ENCODE results near the gene GRIK3. TPM values are rescaled to one million over a fixed set of nuclear protein-coding genes. Genes with fewer than 3 reads are reported as not detected.

The GRIK3 gene
- total and polyA plus RNA-seq, 3 donors from 2014 or later = 0.99 to 6.3 (median 3.1) TPM

DNA sequence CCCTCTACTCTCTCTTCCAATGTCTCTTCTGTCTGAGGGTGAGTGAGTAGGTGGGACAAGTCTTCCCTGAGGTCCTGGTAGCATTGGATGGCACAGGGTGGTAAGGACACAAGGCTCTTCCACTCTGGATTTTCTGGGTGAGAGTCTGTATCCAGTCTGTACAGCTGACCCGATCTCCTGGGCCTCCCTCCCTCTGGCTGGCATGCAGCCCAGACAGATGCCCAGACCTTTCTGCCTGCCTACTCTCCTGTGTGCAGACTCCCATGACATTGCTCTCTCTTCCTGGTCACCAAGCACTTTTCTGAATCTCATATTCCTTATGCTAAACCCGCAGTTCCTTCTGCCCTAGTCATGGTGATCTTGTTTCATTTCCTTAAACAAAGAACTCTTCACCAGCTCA is 100.3 kb downstream of the GRIK3 start:
- no peak for TF ChIP-seq POLR2A (IDR thresholded peaks at IDR 0.05)
- TF ChIP-seq, protein P1, sequence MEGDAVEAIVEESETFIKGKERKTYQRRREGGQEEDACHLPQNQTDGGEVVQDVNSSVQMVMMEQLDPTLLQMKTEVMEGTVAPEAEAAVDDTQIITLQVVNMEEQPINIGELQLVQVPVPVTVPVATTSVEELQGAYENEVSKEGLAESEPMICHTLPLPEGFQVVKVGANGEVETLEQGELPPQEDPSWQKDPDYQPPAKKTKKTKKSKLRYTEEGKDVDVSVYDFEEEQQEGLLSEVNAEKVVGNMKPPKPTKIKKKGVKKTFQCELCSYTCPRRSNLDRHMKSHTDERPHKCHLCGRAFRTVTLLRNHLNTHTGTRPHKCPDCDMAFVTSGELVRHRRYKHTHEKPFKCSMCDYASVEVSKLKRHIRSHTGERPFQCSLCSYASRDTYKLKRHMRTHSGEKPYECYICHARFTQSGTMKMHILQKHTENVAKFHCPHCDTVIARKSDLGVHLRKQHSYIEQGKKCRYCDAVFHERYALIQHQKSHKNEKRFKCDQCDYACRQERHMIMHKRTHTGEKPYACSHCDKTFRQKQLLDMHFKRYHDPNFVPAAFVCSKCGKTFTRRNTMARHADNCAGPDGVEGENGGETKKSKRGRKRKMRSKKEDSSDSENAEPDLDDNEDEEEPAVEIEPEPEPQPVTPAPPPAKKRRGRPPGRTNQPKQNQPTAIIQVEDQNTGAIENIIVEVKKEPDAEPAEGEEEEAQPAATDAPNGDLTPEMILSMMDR (IDR thresholded peaks at IDR 0.05) = no peak
- DNase-seq = peak; percentile 58
- 63% methylated on average over 2 of the region's 2 CpGs for WGBS, 2 donors

DNA sequence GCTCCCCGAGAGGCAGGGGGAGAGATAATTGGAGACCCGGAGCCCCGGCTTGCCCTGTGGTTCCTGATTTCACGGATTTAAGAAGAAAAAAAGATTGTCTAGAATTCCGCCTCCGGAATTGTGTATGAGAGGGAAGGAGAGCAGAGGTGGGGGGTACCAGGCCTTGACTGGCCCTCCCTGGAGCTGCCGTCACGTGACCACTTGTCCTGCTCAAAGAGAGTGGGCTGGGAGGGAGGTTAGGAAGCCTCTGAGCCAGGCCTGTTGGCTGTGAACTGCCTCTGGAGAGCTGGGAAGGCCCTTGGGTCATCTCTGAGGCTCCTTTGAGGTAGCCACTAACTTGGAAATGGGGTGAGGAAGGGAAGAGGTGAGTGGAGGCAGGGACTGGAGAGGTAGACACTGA is 106.5 kb downstream of the GRIK3 start:
- no peaks in the 10 kb centered on the region for H3K27me3 ChIP-seq
- intact Hi-C loops (cut with DNase I; ENCODE audit: low total_unique reads) = no loop called here
- no peaks in the 10 kb centered on the region for H3K36me3 ChIP-seq (ENCODE audit: low read depth, missing control alignments)
- H3K4me1 ChIP-seq = peaks cover 7% of the 10 kb centered on the region
- DNase-seq = no peak
- no peak for TF ChIP-seq POLR2A (IDR thresholded peaks at IDR 0.05)
- TF ChIP-seq, protein P1 (IDR thresholded peaks at IDR 0.05) = no peak
- 70 to 81% methylated on average over 8 of the region's 8 CpGs for WGBS, 2 donors
- H3K27ac ChIP-seq = no peak overlapping the region
- H3K4me3 ChIP-seq = no peak overlapping the region
- H3K9me3 ChIP-seq = no peaks in the 10 kb centered on the region

More for the DNA sequence above, 100.3 kb downstream of the GRIK3 start:
- H3K27ac ChIP-seq = no peak overlapping the region
- intact Hi-C loops (cut with DNase I; ENCODE audit: low total_unique reads) = no loop called here
- peaks cover 7% of the 10 kb centered on the region for H3K4me1 ChIP-seq
- no peaks in the 10 kb centered on the region for H3K27me3 ChIP-seq
- H3K9me3 ChIP-seq = no peaks in the 10 kb centered on the region
- no peak overlapping the region for H3K4me3 ChIP-seq
- H3K36me3 ChIP-seq (ENCODE audit: low read depth, missing control alignments) = no peaks in the 10 kb centered on the region

DNA sequence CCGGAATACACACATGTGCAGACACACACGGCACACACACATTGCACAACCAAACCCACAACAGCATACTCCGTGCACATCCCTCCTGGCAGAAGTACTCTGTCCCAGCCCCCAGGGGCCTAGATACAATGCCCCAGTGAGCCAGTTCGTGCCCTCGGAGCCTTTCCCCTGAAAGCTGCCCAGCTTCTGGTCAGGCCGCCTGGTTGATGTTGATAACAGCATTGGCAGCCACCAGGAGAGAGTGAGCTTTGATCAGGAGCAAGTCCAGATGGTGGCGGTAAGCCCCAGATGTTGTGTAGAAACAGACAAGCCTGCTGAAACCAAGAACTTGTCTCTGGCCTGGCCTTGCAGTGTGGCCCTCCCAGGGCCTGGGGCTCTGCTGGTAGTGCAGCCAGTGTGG is 109.1 kb downstream of the GRIK3 start:
- WGBS, 2 donors = 83 to 85% methylated on average over 7 of the region's 7 CpGs
- TF ChIP-seq POLR2A (IDR thresholded peaks at IDR 0.05) = no peak
- TF ChIP-seq, protein P1 (IDR thresholded peaks at IDR 0.05) = no peak
- H3K27me3 ChIP-seq = no peaks in the 10 kb centered on the region
- no peaks in the 10 kb centered on the region for H3K9me3 ChIP-seq
- H3K4me1 ChIP-seq = no peaks in the 10 kb centered on the region
- DNase-seq = no peak
- no peak overlapping the region for H3K27ac ChIP-seq
- H3K4me3 ChIP-seq = no peak overlapping the region
- intact Hi-C loops (cut with DNase I; ENCODE audit: low total_unique reads) = no loop called here
- no peaks in the 10 kb centered on the region for H3K36me3 ChIP-seq (ENCODE audit: low read depth, missing control alignments)

DNA sequence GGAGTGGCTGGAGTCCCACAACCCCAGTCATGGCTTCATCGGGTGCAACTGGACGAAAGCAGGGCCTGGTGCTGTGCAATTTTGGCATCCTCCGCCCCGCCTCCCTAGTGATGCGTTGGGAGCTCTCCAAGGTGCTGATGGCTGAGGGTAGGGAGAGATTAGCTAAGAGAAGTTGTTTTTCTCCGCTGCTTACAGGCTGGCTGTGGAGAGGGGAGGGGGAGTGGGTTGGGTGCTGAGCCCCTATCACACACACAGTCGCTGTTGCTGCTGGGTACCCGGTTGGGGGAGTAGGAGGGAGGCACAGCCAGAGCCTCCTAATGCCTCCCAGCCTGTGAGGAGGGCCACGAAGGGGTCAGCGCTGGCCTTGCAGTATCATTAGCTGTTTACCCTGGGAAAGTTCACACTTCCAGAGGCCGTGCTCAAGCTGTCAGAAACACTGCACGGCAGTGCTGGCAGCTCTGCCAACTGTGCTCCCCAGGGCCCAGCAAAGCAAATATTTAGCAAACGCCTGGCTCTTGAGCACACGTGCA is 110.0 kb downstream of the GRIK3 start:
- Histone ChIP-seq H3K4me3 (no peak overlapping the region), H3K27ac (no peak overlapping the region), H3K36me3 (ENCODE audit: low read depth, missing control alignments) (no peaks in the 10 kb centered on the region), H3K4me1 (no peaks in the 10 kb centered on the region), H3K9me3 (no peaks in the 10 kb centered on the region), H3K27me3 (no peaks in the 10 kb centered on the region)
- intact Hi-C loops (cut with DNase I; ENCODE audit: low total_unique reads) = no loop called here
- TF ChIP-seq, protein P1 (IDR thresholded peaks at IDR 0.05) = no peak
- TF ChIP-seq POLR2A (IDR thresholded peaks at IDR 0.05) = no peak
- 8% methylated on average over 9 to 14 of the region's 14 CpGs for WGBS, 2 donors
- peak; percentile 75 for DNase-seq
